Epithelial cell of prostate (primary cell): ENCODE measurements around the gene DDX42.
"Not testable (repeated sequence)": the region's sequence is repeated elsewhere in the genome, so short reads cannot be mapped to it uniquely, and the experiment has no call there.

Experiments
- DNase-seq: peaks from one replicate; pipeline ENCODE4 v3.0.0-alpha.2; 2011; ENCODE audit warnings: low read depth, low spot score
- H3K27ac ChIP-seq: fragments of 450-650 bp; 2 replicates; pipeline ENCODE4 v1.5.1; 2017; ENCODE audit warnings: mild to moderate bottlenecking

The DDX42 gene

DNA sequence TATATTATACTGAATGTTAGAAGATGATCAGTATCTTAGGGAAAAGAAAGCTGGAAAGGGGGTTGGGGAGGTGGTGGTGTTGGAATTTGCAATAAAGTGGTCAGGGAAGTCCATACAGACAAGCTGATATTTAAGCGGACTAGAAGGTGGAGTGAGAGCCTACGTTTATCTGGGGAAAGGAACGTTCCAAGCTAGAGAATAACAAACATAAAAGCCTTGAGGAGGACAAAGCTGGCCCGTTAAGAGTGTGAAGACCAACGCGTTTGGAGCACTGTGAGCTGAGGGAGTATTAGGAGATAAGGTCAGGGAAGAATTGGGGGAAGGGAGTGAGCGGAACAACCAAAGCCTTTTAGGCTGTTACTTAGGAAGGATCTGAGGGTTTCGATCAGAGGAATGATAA is 1.4 kb downstream of the DDX42 start:
- H3K27ac ChIP-seq: peak overlapping the region; percentile 95
- DNase-seq: no peak

DNA sequence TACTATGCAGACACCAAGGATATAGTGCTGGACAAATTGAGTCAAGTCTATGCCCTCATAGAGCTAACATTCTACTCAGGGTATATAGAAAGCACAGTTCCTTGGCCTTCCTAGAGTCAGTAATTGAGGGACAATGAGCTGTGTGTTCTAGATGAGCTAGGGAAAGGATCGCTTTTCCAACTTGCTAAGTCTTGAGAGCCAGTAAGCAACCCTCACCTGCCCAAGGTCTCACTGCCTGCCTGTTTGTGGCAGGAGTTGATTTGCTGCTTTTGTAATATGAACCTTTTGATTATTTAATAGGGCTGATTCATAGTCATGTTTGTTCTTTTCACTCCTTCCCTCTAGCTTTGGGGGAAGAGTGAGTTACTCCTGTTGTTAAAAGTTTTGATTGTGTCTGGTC is 6.5 kb downstream of the DDX42 start:
- peak; percentile 73 for DNase-seq

DNA sequence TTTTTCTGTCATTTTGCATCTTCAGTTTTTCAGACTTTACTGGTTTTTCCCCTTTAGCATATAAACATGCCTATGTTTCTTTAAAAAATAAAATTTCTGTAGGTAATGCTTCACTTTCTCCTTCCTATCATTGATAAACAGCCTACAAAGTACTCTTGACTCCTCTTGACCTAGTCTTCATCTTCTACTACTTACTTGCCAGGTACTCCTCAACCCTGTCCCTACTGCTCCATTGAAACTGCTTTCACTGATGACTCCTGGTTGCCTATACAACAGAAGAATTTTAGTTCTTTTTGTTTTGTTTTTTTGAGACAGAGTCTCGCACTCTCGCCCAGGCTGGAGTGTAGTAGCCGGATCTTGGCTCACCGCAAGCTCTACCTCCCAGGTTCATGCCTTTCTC is 7.0 kb downstream of the DDX42 start:
- H3K27ac ChIP-seq: peak overlapping the region; percentile 61

More for the DNA sequence above, 6.5 kb downstream of the DDX42 start:
- H3K27ac ChIP-seq: peak overlapping the region; percentile 61

DNA sequence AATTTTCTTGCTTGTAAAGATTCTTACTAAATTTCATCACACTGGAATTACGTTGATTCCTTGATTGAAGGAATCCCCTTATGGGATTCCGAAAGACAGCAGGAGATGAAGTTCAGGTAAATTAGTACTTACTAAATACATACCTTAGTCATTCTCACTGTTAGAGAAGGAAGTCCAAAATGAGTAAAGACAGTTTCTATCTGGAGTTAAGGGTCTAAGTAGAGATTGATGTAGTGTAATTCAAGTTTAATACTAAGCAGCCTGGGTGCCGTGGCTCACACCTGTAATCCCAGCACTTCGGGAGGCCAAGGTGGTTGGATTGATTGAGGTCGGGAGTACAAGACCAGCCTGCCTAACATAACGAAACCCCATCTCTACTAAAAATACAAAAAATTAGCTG is 9.6 kb downstream of the DDX42 start:
- H3K27ac ChIP-seq: peak overlapping the region; percentile 94

More for the DNA sequence above, 7.0 kb downstream of the DDX42 start:
- no peak for DNase-seq

DNA sequence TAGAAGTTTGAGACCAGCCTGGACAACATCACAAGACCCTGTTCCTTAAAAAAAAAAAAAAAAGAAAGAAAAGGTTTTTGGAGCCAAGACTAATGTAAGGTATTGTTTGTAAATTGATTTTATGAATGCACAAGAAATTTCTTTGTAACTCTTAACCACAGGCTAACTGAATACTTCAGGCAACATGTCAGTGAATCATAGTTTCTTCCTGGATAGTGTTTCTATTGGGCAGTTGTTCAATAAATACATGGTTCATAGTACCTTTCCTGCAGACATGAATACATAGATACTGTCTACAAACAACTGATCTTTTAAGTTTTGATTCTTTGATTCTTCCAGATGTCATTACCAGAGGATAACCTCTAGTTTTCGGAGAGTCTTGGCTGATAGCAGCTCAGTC is 11.6 kb downstream of the DDX42 start:
- DNase-seq: peak; percentile 64

More for the DNA sequence above, 9.6 kb downstream of the DDX42 start:
- DNase-seq: no peak

DNA sequence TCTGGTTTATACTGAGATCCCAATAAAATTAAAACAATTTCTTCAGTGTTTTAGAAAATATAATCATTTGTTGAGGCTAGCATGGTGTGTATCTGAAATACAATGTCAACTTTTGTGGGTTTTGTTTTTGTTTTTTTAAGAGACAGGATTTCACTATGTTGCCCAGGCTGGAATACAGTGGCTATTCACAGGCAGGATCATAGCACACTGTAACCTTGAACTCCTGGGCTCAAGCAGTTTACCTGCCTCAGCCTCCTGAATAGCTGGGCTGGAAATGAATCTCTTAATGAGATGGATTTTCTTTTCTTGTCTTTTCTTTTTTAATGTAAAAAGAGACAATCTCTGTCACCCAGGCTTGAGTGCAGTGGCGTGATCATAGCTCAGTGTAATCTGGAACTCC is 12.1 kb downstream of the DDX42 start:
- peak overlapping the region; percentile 94 for H3K27ac ChIP-seq

More for the DNA sequence above, 11.6 kb downstream of the DDX42 start:
- H3K27ac ChIP-seq: peak overlapping the region; percentile 94

DNA sequence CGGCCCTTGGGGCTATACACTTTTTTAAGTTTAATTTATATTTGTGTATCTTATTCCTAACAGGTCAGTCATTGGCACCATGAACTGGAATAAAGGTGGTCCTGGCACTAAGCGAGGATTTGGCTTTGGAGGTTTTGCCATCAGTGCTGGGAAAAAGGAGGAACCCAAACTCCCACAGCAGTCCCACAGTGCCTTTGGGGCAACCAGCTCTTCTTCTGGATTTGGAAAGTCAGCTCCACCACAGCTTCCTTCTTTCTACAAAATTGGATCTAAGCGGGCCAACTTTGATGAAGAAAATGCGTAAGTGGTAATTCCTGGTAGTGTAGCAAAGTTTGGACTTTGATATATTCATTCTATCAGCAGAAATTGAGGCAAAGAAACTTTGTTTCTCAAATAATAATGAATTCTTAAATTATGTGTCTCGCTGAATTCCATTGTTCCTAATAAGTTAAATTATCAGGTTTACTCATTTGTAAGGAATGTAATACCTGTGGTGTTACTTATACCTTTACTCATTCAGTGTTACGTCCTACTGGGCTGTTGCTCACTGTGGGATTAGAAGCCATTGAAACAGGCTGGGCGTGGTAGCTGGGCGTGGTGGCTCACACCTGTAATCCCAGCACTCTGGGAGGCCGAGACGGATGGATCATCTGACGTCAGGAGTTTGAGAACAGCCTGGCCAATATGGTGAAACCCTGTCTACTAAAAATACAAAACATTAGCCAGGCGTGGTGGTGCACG is 13.2 kb downstream of the DDX42 start:
- peak overlapping the region; percentile 94 for H3K27ac ChIP-seq
- DNase-seq: peak; percentile 92

More for the DNA sequence above, 12.1 kb downstream of the DDX42 start:
- no peak for DNase-seq

DNA sequence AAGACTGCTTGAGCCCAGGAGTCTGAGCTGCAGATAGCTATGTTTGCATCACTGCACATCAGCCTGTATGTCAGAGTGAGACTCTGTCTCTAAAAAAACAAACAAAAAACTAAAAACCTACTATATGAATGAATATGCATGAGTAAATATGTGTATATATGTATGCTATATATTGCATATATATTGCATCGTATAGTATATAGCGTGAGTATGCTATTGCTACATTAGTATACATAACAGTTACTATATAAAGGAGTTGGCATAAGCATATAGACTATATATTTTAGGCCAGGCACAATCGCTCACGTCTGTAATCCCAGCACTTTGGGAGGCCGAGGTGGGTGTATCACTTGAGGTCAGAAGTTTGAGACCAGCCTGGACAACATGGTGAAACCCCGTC is 16.1 kb downstream of the DDX42 start:
- H3K27ac ChIP-seq: peak overlapping the region; percentile 48
- DNase-seq: no peak

DNA sequence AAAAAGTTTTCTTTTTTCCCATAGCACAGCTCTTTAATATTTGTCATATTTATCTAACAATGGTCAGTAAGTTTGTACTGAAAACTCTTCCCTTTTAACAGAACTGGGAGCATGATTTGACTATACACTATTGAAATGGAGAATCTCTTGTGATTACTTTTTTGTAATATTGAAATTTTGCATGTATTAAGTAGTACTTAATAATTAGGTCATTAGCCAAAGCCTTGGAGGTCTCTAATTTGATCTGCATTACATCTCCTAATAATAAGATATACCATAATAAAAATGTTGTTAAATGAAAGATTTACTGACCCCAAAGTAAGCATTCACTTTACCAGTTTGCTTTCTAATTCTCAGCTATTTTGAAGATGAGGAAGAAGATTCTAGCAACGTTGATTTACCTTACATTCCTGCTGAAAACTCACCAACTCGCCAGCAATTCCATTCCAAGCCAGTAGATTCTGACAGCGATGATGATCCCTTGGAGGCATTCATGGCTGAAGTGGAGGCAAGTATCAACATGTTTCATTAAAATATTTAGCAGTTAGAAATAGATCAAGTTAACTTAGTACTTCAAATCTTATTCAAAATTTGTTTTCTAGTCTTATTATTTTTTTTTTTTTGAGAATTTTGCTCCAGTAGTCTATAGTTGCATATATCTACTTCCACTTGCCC is 18.2 kb downstream of the DDX42 start:
- H3K27ac ChIP-seq: peak overlapping the region; percentile 48
- DNase-seq: no peak

DNA sequence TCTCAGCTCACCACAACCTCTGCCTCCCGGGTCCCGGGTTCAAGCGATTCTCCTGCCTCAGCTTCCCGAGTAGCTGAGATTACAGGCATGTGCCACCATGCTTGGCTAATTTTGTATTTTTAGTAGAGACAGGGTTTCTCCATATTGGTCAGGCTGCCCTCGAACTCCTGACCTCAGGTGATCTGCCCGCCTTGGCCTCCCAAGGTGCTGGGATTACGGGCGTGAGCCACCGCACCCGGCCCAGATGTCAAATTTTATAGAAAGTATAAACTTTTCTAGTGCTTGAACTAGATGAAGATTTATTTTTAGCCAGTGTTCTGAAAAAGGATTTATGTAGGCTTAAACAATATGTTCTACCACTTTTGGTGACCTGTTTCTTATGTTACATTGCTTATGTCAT is 22.4 kb downstream of the DDX42 start:
- not testable (repeated sequence) for DNase-seq

DNA sequence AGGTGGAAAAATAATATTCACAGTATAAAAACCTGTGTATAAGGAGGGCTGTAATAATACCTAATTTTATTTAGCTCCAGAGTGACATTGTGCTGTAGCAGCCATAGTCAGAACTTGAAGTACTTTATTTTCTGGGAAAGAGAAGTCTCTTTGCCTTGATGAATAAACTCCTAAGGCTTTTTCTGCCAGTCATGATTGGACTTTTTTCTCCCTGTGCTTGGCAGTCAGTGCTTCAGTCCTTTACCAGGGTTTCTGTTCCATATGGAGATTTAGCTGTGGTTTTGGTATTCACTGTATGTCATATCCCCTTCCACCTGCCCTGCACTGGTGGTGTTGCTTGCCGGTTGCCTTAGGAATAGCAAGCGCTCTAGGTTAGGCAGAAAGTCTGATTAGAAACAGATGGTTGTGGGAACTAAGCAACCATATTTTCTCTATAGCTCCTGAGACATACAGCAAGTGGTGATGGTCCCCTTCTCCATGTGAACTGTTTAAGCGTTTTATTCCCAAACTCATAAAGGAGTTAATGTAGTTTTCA is 24.7 kb downstream of the DDX42 start:
- DNase-seq: no peak
- H3K27ac ChIP-seq: no peak overlapping the region

More for the DNA sequence above, 22.4 kb downstream of the DDX42 start:
- H3K27ac ChIP-seq: not testable (repeated sequence)

DNA sequence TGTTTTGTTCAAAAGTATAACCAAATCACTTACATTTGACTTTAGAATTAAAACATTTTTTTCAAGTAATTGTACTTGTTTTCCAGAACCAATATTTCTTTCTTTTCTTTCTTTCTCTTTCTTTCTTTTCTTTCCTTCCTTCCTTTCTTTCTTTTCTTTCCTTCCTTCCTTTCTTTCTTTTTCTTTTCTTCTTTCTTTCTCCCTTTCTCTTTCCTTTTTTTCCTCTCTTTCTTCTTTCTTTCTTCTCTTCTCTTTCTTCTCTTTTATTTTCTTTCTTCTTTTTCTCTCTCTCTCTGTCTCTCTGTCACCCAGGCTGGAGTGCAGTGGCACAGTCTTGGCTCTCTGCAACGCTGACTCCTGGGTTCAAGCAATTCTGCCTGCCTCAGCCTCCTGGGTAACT is 26.8 kb downstream of the DDX42 start:
- no peak for DNase-seq
- no peak overlapping the region for H3K27ac ChIP-seq

DNA sequence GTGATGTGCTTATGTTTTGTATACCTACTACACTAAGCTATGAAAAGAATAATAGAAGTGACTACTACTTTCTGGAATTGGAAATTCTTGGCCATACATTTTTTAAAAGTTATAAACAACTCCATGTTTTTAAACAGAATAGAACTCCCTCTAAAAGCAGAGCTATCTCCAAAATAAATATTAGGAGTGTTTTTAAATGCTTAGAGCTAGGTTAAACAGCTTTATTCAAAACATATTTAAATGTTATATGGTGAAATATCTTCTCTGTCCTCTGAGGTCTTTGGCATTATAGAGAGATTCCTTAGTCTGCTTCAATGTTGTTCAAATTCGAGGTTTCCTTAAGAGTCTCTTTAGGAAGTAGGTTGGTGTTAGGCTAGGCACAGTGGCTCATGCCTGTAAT is 30.4 kb downstream of the DDX42 start:
- H3K27ac ChIP-seq: no peak overlapping the region
- DNase-seq: no peak

DNA sequence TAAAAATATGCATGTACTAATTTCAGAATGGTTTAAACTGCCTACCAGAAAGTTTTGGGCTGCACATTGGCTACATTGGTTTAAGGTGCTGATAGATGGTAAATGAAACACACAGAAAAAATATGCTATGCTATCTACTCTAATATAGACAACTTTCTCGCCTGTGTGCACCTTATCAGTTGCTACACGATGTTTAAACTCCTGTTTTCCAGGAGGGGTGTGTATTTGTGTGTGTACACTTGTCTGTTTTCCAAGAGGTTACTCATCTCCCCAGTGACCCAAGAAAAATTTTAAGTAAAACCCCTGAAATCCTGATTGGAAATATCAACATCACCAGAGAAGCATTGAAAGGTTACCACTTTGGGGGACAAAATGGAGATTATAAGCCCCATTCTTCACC is 31.6 kb downstream of the DDX42 start:
- H3K27ac ChIP-seq: no peak overlapping the region
- no peak for DNase-seq

DNA sequence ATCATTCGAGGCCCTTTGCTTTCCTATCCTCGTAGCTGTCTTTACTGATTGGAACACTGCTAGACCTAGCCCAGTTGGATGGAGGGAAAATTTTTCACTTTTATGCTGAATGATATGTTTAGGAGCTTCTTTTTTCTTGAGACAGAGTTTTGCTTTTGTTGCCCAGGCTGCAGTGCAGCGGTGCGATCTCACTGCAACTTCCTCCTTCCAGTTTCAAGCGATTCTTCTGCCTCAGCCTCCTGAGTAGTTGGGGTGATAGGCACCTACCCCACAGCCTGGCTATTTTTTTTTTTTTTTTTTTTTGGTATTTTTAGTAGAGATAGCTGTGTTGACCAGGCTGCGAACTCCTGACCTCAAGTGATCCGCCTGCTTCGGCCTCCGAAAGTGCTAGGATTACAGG is 36.0 kb downstream of the DDX42 start:
- no peak overlapping the region for H3K27ac ChIP-seq
- DNase-seq: no peak

DNA sequence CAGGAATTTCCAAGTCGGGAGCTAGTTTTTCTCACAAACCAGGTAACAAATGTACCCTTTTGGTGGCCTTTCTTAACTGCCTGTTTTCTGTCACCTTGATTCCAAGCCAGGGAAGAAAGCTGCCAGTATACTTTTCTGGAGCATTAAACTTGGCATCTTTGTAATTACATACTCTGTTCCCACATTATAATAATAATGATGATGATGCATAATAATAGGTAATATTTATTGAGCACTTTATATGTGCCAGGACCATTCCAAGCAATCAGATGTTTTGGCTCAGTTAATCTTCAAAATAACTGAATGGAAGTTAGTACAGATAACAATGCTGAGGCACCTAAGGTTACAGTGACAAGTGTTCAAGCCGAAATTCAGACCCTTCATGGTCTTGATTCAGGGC is 42.2 kb downstream of the DDX42 start:
- no peak overlapping the region for H3K27ac ChIP-seq
- DNase-seq: no peak

DNA sequence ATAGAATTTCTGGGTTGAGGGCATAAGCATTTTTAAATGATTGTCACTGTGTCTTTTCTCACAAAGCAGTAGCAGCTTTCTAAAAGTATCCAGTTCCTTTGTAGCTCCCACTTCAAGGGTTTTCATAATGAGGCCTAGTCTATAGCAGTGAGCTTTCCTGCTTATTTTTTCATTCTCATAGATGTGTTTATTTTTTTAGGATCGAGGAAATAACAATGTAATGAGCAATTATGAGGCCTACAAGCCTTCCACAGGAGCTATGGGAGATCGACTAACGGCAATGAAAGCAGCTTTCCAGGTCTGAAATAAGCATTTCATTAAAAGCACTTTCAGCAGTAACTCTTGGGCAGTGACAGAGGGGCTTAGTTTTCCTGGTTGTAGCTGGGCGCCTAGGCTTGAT is 42.7 kb downstream of the DDX42 start:
- no peak for DNase-seq
- no peak overlapping the region for H3K27ac ChIP-seq

DNA sequence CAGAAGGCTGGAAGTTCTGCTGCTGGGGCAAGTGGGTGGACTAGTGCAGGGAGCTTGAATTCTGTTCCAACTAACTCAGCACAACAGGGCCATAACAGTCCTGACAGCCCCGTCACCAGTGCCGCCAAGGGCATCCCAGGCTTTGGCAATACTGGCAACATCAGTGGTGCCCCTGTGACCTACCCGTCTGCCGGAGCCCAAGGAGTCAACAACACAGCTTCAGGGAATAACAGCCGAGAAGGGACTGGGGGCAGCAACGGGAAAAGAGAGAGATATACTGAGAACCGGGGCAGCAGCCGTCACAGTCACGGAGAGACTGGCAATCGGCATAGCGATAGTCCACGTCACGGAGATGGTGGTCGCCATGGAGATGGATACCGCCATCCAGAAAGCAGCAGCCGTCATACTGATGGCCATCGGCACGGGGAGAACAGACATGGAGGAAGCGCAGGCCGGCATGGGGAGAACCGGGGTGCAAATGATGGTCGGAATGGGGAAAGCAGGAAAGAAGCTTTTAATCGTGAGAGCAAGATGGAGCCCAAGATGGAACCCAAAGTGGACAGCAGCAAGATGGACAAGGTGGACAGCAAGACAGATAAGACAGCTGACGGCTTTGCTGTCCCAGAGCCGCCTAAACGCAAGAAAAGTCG is 43.9 kb downstream of the DDX42 start:
- no peak overlapping the region for H3K27ac ChIP-seq
- no peak for DNase-seq

DNA sequence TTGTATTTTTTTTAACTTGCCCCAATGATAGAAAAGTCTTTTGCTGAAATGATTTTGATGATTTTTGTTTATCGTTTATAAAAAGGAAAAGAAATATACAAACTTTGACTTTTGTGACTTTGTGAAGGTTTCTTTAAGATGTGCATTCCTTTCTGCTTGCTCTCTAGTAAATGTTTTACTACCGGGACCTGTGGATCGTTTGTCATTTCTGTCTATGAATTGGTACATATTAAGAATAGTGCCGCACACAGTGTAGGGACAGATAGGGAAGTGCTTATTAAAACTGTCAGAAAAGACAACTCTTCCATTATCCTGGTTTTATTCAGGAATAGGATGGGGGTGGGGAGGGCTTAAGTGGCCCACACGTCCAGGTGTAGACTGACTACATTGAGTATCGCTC is 45.2 kb downstream of the DDX42 start:
- DNase-seq: no peak
- H3K27ac ChIP-seq: no peak overlapping the region

DNA sequence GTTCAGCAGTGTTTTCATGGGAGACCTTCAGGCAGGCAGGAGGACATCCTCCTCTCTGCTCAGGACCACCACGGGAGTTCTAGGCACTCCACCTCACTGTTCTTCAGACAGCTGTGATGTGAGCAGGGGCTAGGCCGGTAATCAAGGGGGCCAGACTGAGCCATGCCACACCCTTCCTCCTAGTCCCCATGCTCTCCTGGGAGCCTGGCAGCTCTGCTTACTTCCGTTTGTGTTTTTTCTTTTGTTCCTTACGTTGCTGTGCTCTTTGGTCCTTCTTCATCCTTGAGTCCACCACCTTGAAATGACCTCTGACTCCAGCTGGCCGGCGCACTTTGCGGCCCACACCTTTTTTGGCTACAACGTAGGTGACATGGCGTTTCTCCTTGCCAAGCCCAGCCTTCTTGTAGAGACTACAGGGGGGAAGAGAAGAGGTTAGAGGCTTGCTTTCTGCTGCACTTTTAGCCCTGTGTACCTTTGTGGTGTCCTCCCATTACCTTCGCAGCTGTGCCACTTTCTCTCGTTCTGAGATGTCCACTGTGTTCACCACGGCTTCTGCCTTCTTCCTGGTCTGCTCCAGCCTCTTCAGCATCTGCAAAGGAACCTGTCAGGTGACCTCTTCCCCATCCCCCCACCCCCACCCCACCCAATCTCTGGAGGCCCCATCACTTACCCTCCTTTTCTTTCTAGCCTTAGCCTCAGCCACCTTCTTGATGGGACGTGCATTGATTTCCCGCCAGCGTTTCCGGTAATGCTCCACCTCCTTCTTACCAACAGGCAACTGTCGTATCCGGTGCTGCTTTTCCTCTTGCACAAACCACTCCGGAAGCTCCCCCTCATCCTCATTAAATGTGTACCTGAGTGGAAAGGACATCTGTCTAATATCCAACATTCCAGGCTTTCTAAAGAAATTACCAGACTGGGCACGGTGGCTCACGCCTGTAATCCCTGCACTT is 45.9 kb downstream of the DDX42 start:
- DNase-seq: no peak
- H3K27ac ChIP-seq: no peak overlapping the region
